Mesothelial cell of epicardium (in vitro differentiated cells): ENCODE data around the gene ARHGAP22. TPM values are rescaled to one million over a fixed set of nuclear protein-coding genes. Genes with fewer than 3 reads are reported as not detected.
A peak's percentile ranks its signal among the peaks of the same experiment; 100 is the strongest.

ENCODE experiments used
- DNase-seq, 2 experiments: peaks; one replicate each; pipeline ENCODE4 v3.0.0; 2021; ENCODE audit warnings: low spot score in 2 of 2; ENCODE audit not compliant: unreplicated experiment in 2 of 2
- H3K27ac Mint-ChIP-seq: 2 replicates; pipeline ENCODE4 v1.8.0; 2021; ENCODE audit warnings: mixed read lengths
- H3K27me3 Mint-ChIP-seq: 2 replicates; pipeline ENCODE4 v1.8.0; 2021; ENCODE audit warnings: low read depth, mixed read lengths
- H3K36me3 Mint-ChIP-seq: 2 replicates; pipeline ENCODE4 v1.8.0; 2021; ENCODE audit warnings: mixed read lengths
- H3K4me1 Mint-ChIP-seq: 2 replicates; pipeline ENCODE4 v1.8.0; 2021; ENCODE audit warnings: mixed read lengths
- H3K4me3 Mint-ChIP-seq: 2 replicates; pipeline ENCODE4 v1.8.0; 2021; ENCODE audit warnings: mild to moderate bottlenecking, moderate library complexity, mixed read lengths
- H3K9me3 Mint-ChIP-seq: 2 replicates; pipeline ENCODE4 v1.8.0; 2021; ENCODE audit warnings: mixed read lengths
- CTCF ChIP-seq: fragments of 200-600 bp; sonication (generic); IDR thresholded peaks from one replicate; pipeline ENCODE4 v1.5.0; 2021; ENCODE audit warnings: antibody characterized with exemption; ENCODE audit not compliant: unreplicated experiment
- total RNA-seq: library from RNA; stranded (reverse); gene quantifications from 3 replicates; pipeline ENCODE4 v1.2.1, GENCODE V29; 2021

Gene ARHGAP22
- total RNA-seq, 1 donor from 2014 or later, result 2.9 TPM

GRCh38 chr10:48600645-48601505 lies 4.0 kb downstream of the ARHGAP22 start:
- Mint-ChIP-seq H3K27ac (no peak overlapping the region), H3K9me3 (no peaks in the 10 kb centered on the region), H3K36me3 (no peaks in the 10 kb centered on the region), H3K27me3 (peaks cover 56% of the 10 kb centered on the region), H3K4me3 (no peak overlapping the region), H3K4me1 (peaks cover 2% of the 10 kb centered on the region)
- TF ChIP-seq CTCF, result no peak
- DNase-seq, result no peak

GRCh38 chr10:48599830-48600134 lies 5.1 kb downstream of the ARHGAP22 start:
- Mint-ChIP-seq H3K27ac (no peak overlapping the region), H3K9me3 (no peaks in the 10 kb centered on the region), H3K36me3 (no peaks in the 10 kb centered on the region), H3K4me1 (no peaks in the 10 kb centered on the region), H3K4me3 (no peak overlapping the region), H3K27me3 (peaks cover 54% of the 10 kb centered on the region)
- no peak for DNase-seq
- no peak for TF ChIP-seq CTCF

- Mint-ChIP-seq H3K9me3 (no peaks in the 10 kb centered on the region), H3K4me1 (no peaks in the 10 kb centered on the region), H3K27ac (no peak overlapping the region), H3K36me3 (no peaks in the 10 kb centered on the region), H3K4me3 (no peak overlapping the region), H3K27me3 (peaks cover 50% of the 10 kb centered on the region)
- TF ChIP-seq CTCF, result no peak
- peak in 1 of 2 experiments; percentile 26 for DNase-seq
Observed at GRCh38 chr10:48598936-48599829, 5.7 kb downstream of the ARHGAP22 start.

- H3K4me3 Mint-ChIP-seq, result no peak overlapping the region
- no peaks in the 10 kb centered on the region for H3K36me3 Mint-ChIP-seq
- H3K9me3 Mint-ChIP-seq, result no peaks in the 10 kb centered on the region
- TF ChIP-seq CTCF, result no peak
- no peak overlapping the region for H3K27ac Mint-ChIP-seq
- H3K4me1 Mint-ChIP-seq, result no peaks in the 10 kb centered on the region
- DNase-seq, result no peak
- peaks cover 47% of the 10 kb centered on the region for H3K27me3 Mint-ChIP-seq
Observed at GRCh38 chr10:48598243-48598935, 6.5 kb downstream of the ARHGAP22 start.

GRCh38 chr10:48595539-48595932 lies 9.3 kb downstream of the ARHGAP22 start:
- Mint-ChIP-seq H3K27ac (no peak overlapping the region), H3K9me3 (no peaks in the 10 kb centered on the region), H3K4me1 (no peaks in the 10 kb centered on the region), H3K27me3 (peaks cover 40% of the 10 kb centered on the region), H3K4me3 (no peak overlapping the region), H3K36me3 (no peaks in the 10 kb centered on the region)
- TF ChIP-seq CTCF, result no peak
- no peak for DNase-seq
